MCF 10A (cell line): ENCODE measurements around the gene FOXO6. TPM values are rescaled to one million over a fixed set of nuclear protein-coding genes. Genes with fewer than 3 reads are reported as not detected.

ENCODE experiments used
- BruUV-seq: library from RNA; stranded (reverse); fragments of 400-500 nt; replicated peaks from 2 replicates; lab custom pipeline; 2021; lab: Mats Ljungman, UMichigan
- CTCF ChIA-PET: fragments of 300-600 bp; sonication (Branson Sonifier 250); formaldehyde crosslinking; extraction: SDS; loops from one replicate; lab custom pipeline; 2021; ENCODE audit warnings: antibody characterized with exemption, inconsistent platforms; lab: Yijun Ruan, JAX
- POLR2A ChIA-PET: fragments of 300-600, 350-650 bp; sonication (Branson Sonifier 250); formaldehyde crosslinking; extraction: SDS; loops from one replicate; lab custom pipeline; 2020; ENCODE audit warnings: antibody characterized with exemption, inconsistent platforms; lab: Yijun Ruan, JAX
- DNase-seq: peaks from one replicate; pipeline ENCODE4 v3.0.0-alpha.2; 2018; ENCODE audit not compliant: unreplicated experiment
- H3K27ac Mint-ChIP-seq: one replicate; pipeline ENCODE4 v1.8.0; 2022; ENCODE audit warnings: mild to moderate bottlenecking, low read depth, mixed read lengths; ENCODE audit not compliant: unreplicated experiment
- H3K27me3 Mint-ChIP-seq: one replicate; pipeline ENCODE4 v1.8.0; 2022; ENCODE audit warnings: mixed read lengths; ENCODE audit not compliant: insufficient read depth, unreplicated experiment
- H3K36me3 Mint-ChIP-seq: one replicate; pipeline ENCODE4 v1.8.0; 2022; ENCODE audit warnings: mild to moderate bottlenecking, moderate library complexity, mixed read lengths; ENCODE audit not compliant: insufficient read depth, unreplicated experiment
- H3K4me1 Mint-ChIP-seq: one replicate; pipeline ENCODE4 v1.8.0; 2022; ENCODE audit warnings: mixed read lengths; ENCODE audit not compliant: insufficient read depth, unreplicated experiment
- H3K4me3 Mint-ChIP-seq: one replicate; pipeline ENCODE4 v1.8.0; 2022; ENCODE audit warnings: mild to moderate bottlenecking, moderate library complexity, mixed read lengths; ENCODE audit not compliant: unreplicated experiment
- H3K9me3 Mint-ChIP-seq: one replicate; pipeline ENCODE4 v1.8.0; 2022; ENCODE audit warnings: mixed read lengths; ENCODE audit not compliant: unreplicated experiment
- CTCF ChIP-seq: fragments of 200-600 bp; IDR thresholded peaks from one replicate; pipeline ENCODE4 v1.8.0; 2022; ENCODE audit warnings: antibody characterized with exemption, mild to moderate bottlenecking; ENCODE audit not compliant: unreplicated experiment
- intact Hi-C: fragments of 100-400 bp; cut with micrococcal nuclease; formaldehyde crosslinking; loops from 2 replicates; pipeline ENCODE4 v1.14.1; 2022
- total RNA-seq: library from RNA; stranded (reverse); gene quantifications from 2 replicates; pipeline ENCODE4 v1.2.3, GENCODE V29; 2022

FOXO6 gene
- total RNA-seq, 1 experiment from 2014 or later: 0.28 TPM

GRCh38 chr1:41389009-41389408 is 27.8 kb downstream of the FOXO6 start:
- H3K9me3 Mint-ChIP-seq: no peaks in the 10 kb centered on the region
- no peak for TF ChIP-seq CTCF
- H3K27me3 Mint-ChIP-seq: peaks cover 17% of the 10 kb centered on the region
- ChIA-PET CTCF (interaction anchor here (0.6 kb wide), 1 partner anchor 119 kb away, joined by 5 read pairs; no protein-coding TSS in a partner anchor), POLR2A (interaction anchor here (0.6 kb wide), 1 partner anchor 1313 kb away, joined by 3 read pairs; no protein-coding TSS in a partner anchor)
- BruUV-seq: no TSS peak
- H3K4me3 Mint-ChIP-seq: no peak overlapping the region
- intact Hi-C loops: no loop called here
- peaks cover 7% of the 10 kb centered on the region for H3K4me1 Mint-ChIP-seq
- DNase-seq: no peak
- H3K27ac Mint-ChIP-seq: no peak overlapping the region
- H3K36me3 Mint-ChIP-seq: no peaks in the 10 kb centered on the region

GRCh38 chr1:41390166-41390565 is 28.9 kb downstream of the FOXO6 start:
- intact Hi-C loops: no loop called here
- no peak overlapping the region for H3K27ac Mint-ChIP-seq
- DNase-seq: no peak
- H3K36me3 Mint-ChIP-seq: no peaks in the 10 kb centered on the region
- H3K4me3 Mint-ChIP-seq: no peak overlapping the region
- H3K4me1 Mint-ChIP-seq: peaks cover 7% of the 10 kb centered on the region
- H3K9me3 Mint-ChIP-seq: no peaks in the 10 kb centered on the region
- ChIA-PET POLR2A (interaction anchor here (1.2 kb wide), 1 partner anchor 11 kb away, joined by 3 read pairs; no protein-coding TSS in a partner anchor), CTCF (interaction anchor here (0.6 to 2.2 kb wide), 2 partner anchors 28 to 31 kb away, joined by 3 to 7 read pairs; no protein-coding TSS in a partner anchor)
- no peak for TF ChIP-seq CTCF
- BruUV-seq: no TSS peak
- peaks cover 17% of the 10 kb centered on the region for H3K27me3 Mint-ChIP-seq

- BruUV-seq: no TSS peak
- Mint-ChIP-seq H3K9me3 (no peaks in the 10 kb centered on the region), H3K36me3 (no peaks in the 10 kb centered on the region), H3K27me3 (peaks cover 17% of the 10 kb centered on the region), H3K4me3 (no peak overlapping the region), H3K27ac (no peak overlapping the region), H3K4me1 (peaks cover 7% of the 10 kb centered on the region)
- intact Hi-C loops: no loop called here
- DNase-seq: no peak
- ChIA-PET POLR2A (interaction anchor here (1.2 kb wide), 1 partner anchor 11 kb away, joined by 3 read pairs; no protein-coding TSS in a partner anchor), CTCF (interaction anchor here (0.6 to 2.2 kb wide), 2 partner anchors 27 to 32 kb away, joined by 3 to 7 read pairs; no protein-coding TSS in a partner anchor)
- no peak for TF ChIP-seq CTCF
Measured at GRCh38 chr1:41390573-41390972, 29.3 kb downstream of the FOXO6 start.

- no peak for TF ChIP-seq CTCF
- peaks cover 7% of the 10 kb centered on the region for H3K4me1 Mint-ChIP-seq
- no peaks in the 10 kb centered on the region for H3K36me3 Mint-ChIP-seq
- intact Hi-C loops: no loop called here
- no peak overlapping the region for H3K27ac Mint-ChIP-seq
- BruUV-seq: no TSS peak
- peaks cover 29% of the 10 kb centered on the region for H3K27me3 Mint-ChIP-seq
- no peak for DNase-seq
- H3K9me3 Mint-ChIP-seq: no peaks in the 10 kb centered on the region
- CTCF ChIA-PET: interaction anchor here (1.4 kb wide), 1 partner anchor 110 kb away, joined by 3 read pairs; no protein-coding TSS in a partner anchor
- H3K4me3 Mint-ChIP-seq: no peak overlapping the region
- POLR2A ChIA-PET: no interaction called here
Measured at GRCh38 chr1:41391834-41392527, 30.7 kb downstream of the FOXO6 start.
